T follicular helper cell (primary cell): ENCODE results near the gene UQCRFS1.
A peak's percentile ranks its signal among the peaks of the same experiment; 100 is the strongest.
"Not testable (repeated sequence)": the region's sequence is repeated elsewhere in the genome, so short reads cannot be mapped to it uniquely, and the experiment has no call there.

Experiments used
- DNase-seq: peaks from one replicate; pipeline ENCODE4 v3.0.0-alpha.2; 2020; ENCODE audit warnings: low read depth
- total RNA-seq, 2 experiments: gene quantifications; one replicate each; lab custom pipeline; 2026; lab: John Stamatoyannopoulos, UW

The UQCRFS1 gene
- 59.4 to 107 reads per million in 2 experiments for total RNA-seq

GRCh38 chr19:29212648-29213573 is at the start of gene UQCRFS1:
TSS of gene UQCRFS1 (minus strand) at chr19:29213151. CDS start at chr19:29213118, 33 bp downstream.
- DNase-seq: peak; percentile 91

- no peak for DNase-seq
Observed at GRCh38 chr19:29262085-29262484, 49.1 kb upstream of the UQCRFS1 start.

GRCh38 chr19:29260477-29261317 is 47.7 kb upstream of the UQCRFS1 start:
- no peak for DNase-seq

GRCh38 chr19:29259867-29260281 is 46.9 kb upstream of the UQCRFS1 start:
- no peak for DNase-seq

- no peak for DNase-seq
Observed at GRCh38 chr19:29259153-29259552, 46.2 kb upstream of the UQCRFS1 start.

- no peak for DNase-seq
Observed at GRCh38 chr19:29256516-29256915, 43.6 kb upstream of the UQCRFS1 start.

GRCh38 chr19:29255912-29256311 is 43.0 kb upstream of the UQCRFS1 start:
- DNase-seq: no peak

- DNase-seq: no peak
Observed at GRCh38 chr19:29255006-29255405, 42.1 kb upstream of the UQCRFS1 start.

- DNase-seq: not testable (repeated sequence)
Observed at GRCh38 chr19:29249798-29250197, 36.8 kb upstream of the UQCRFS1 start.

- DNase-seq: no peak
Observed at GRCh38 chr19:29248332-29248844, 35.4 kb upstream of the UQCRFS1 start.

- no peak for DNase-seq
Observed at GRCh38 chr19:29247872-29248271, 34.9 kb upstream of the UQCRFS1 start.

- DNase-seq: no peak
Observed at GRCh38 chr19:29247471-29247870, 34.5 kb upstream of the UQCRFS1 start.

GRCh38 chr19:29247051-29247450 is 34.1 kb upstream of the UQCRFS1 start:
- DNase-seq: no peak

- no peak for DNase-seq
Observed at GRCh38 chr19:29245215-29245614, 32.3 kb upstream of the UQCRFS1 start.

- DNase-seq: no peak
Observed at GRCh38 chr19:29241324-29241723, 28.4 kb upstream of the UQCRFS1 start.

- DNase-seq: no peak
Observed at GRCh38 chr19:29239213-29239776, 26.3 kb upstream of the UQCRFS1 start.

- DNase-seq: no peak
Observed at GRCh38 chr19:29233591-29233990, 20.6 kb upstream of the UQCRFS1 start.

- DNase-seq: no peak
Observed at GRCh38 chr19:29232315-29232852, 19.4 kb upstream of the UQCRFS1 start.

- DNase-seq: not testable (repeated sequence)
Observed at GRCh38 chr19:29231306-29231705, 18.4 kb upstream of the UQCRFS1 start.

GRCh38 chr19:29217616-29218015 is 4.7 kb upstream of the UQCRFS1 start:
- DNase-seq: no peak

GRCh38 chr19:29216021-29216420 is 3.1 kb upstream of the UQCRFS1 start:
- no peak for DNase-seq
